ENCODE results near the gene NCAPG2.

Gene NCAPG2

DNA sequence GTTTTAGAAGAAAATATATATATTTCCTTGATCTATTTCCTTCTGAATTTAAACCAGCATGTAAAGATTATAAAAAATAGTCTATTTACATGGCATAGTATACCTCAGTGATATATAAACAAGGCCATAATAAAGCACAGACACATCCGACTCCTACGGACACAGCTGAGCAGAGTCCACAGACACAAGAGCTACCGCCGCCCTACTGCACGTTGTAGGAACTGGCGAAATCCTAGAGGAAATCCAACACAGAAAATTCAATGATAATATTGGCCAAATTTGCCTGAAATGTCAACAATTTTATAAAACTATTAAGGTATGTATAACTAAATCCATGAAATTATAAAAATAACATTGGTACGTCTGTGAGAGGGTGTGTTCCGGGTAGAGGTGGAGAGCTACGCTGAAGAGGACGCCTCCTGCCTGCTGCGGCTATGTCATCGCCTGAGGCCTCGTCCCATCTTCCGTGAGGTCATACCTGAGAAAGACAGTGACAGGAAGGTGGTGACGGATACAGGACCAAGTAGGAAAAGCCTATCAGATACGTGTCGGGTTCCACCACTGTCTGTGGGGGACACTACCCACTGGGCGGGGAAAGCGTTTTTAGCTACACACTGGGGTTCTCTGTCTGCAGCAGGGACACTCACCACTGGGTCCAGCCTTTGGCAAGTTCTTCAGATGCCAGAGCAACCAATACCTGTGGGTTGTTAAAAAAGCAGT is 29.3 kb upstream of the NCAPG2 start:
- no peak for DNase-seq

DNA sequence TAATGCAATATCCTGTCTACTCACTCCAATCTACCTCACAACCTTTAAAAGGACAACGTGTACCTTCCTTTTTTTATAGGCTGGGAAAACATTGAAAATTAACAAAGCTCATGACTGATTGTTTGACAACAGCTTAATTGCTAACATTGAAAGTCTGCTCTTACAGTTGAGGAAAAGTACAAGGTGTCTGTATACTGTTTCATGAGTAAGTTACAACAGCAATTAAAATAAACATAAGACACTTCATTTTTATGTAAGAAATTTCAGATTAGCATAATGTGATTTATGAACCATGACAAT is 28.6 kb upstream of the NCAPG2 start:
- DNase-seq = no peak

DNA sequence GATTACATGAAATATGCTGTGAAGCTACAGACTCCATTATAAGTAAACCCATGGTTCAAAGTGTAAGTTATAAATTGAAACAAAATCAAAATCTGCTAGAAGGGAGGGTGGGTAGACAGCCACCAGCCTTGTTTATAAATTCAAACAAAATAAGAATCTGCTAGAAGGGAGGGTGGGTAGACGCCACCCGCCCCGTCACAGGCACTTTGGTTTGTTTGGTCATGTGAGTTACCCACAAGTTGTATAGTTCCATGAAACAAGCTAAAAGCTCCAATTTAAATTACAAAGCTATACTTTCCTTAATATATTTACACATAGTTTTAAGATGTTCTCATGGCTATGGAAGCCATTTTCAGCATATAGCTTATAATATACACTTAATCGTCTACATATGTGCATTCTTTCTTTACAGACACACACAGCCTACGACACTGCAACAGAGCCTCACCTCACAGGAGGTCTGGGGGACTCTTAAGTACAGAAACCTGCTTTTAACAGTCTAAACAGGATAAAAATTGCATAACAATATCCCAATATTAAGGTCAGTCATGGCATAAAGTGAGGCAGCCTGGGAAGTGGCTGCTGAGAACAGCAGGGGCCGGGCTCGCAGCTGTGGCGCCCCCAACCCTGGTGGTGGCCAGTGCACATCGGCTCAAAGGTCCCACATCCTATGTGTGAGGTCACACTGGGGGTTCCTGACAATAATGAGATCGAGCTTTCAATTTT is 28.1 kb upstream of the NCAPG2 start:
- no peak for DNase-seq

DNA sequence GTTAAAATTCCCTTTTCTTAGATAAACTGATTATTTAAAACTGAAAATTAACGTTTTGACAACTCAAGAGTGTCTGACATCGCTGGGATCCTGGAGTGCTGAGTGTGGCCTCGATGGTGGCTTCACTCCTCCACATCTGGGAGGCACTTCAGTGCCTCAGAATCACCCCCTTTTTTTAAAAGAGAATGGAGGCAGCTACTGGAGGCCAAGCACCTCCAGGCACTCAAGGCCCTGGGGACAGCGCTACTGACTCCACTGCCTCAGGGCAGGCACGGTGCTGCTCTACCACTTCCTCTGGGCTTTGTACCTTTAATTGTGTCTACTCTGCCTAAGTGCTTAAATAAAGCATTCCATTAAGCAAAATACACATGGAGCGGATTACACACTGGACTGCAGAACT is 27.2 kb upstream of the NCAPG2 start:
- DNase-seq = no peak

DNA sequence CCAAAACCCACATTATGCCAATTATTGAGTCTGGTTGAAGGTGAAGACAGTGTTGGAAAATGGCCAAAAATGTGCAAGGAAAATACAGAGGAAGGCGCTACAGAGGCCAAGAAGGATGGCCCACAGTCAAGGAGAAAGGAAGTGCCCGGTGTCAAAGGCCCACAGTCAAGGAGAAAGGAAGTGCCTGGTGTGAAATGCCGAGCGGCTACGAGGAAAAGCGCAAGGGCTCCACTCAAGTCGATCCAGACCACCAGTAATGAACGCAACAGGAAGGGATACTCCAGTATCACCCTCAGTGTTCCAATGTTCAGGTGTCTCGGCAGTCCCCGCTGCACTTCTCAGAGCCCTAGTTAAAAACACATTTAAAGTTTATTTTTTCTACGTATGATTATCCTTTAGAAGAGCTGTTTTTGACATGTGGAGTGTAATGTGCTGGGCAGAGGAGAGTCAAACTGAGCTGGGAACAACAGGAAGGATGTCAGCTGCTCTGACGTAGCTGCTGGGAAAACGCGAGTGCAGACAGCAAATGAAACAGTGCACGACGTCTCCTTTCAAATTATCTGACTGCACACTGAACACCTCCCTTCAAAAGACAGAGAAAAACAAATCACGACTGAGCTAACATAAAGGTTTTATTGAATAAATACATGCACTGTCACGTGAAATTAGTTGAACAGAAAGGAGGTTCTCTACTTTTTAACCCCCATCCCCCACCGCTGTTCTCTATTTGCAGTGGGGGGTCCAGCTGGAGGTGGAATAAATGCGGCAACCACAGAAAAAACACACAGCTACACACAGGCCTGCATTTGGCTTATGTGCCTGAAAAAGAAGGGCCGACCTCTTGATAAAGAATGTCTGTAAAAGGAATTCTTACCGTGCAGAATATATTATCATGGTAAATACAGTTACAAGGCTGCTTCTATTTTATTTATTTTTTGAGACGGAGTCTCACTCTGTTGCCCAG is 26.1 kb upstream of the NCAPG2 start:
- DNase-seq = no peak

DNA sequence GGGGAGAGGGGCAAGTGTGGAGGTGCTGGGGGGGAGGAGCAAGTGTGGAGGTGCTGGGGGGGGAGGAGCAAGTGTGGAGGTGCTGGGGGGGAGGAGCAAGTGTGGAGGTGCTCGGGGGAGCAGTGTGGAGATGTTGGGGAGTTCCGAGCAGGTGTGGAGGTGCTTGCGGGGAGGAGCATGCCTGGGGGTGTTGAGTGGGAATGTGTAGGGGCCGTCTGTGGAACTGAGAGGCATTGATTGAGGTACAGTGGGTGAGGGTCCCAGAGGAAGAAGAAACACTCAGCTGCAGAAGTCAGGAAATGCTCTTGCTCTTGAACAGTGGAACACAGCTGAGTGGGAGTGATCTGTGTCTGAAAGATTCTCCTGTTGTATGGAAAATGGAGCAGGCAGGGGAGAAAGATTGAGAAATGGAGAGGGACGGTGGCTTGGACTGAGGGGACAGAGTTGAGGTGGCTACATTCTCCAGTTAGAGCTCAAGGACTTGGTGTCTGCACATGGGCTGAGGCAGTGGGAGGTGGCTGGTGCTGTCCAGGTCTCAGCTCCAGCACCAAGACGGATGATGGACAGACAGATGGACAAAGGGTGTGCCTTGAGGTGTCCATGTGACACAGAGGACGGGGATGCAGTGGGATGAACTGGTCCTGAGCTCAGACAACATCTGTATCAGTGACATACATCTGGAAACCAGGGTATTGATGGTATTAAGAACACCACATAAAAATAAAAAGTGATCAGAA is 25.2 kb upstream of the NCAPG2 start:
- no peak for DNase-seq

DNA sequence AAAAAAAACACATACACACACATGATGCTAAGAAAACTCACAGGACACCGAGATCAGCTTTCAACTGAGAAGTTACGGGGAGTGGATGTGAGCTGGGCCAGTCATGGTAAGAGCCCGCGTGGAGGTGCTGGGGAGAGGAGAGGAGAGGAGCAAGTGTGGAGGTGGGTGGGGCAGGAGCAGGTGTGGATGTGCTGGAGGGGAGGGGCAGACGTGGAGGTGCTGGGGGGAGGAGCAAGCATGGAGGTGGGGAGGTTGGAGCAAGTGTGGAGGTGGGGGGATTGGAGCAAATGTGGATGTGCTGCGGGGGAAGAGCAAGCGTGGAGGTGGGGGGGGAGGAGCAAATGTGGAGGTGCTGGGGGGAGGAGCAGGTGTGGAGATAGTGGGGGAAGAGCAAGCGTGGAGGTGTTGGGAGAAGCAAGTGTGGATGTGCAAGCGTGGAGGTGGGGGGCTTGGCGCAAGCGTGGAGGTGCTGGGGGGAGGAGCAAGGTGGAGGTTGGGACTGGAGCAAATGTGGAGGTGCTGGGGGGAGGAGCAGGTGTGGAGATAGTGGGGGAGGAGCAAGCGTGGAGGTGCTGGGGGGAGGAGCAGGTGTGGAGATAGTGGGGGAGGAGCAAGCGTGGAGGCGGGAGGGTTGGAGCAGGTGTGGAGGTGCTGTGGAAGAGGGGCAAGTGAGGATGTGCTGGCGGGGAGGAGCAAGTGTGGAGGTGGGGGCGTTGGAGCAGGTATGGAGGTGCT is 24.5 kb upstream of the NCAPG2 start:
- no peak for DNase-seq

DNA sequence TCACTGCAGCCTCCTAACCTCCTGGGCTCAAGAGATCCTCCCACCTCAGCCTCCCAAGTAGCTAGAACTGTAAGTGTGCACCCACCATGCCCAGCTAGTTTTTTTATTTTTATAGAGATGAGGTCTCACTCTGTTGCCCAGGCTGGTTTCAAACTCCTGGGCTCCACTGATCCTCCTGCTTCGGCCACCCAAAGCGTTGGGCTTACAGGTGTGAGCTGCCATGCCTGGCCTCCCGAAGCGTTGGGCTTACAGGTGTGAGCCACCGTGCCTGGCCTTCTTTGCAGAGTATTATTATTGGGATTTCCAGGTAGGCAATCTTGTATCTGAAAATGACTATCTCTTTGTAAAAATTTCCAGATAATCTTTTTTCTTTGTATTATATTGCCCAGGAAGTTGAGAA is 23.1 kb upstream of the NCAPG2 start:
- DNase-seq = no peak

DNA sequence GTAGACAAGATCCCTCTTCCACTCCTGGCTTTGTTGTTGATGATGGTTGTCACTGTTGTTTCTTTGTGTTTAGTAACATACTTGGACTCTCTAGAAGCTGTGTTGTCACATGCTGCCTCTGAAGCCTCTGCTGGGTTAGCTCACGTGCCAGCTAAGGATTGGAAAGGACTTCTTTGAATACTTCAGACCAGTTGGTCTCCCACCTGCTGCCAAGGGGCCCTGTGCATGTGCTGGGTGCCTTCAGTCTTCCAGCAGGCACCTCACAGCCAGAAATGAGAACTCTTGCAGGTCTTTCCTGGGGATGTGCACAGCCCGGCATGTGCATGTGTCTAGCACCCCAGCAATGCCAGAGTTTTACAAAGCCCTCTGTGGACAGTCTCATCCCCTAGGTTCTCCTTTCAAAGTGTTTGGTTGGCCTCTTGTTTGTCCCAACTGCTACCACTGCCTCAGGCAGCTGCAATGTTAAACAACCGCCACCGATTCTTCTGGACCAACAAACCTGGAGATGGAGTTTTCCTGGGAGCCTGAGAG is 21.7 kb upstream of the NCAPG2 start:
- DNase-seq = no peak

DNA sequence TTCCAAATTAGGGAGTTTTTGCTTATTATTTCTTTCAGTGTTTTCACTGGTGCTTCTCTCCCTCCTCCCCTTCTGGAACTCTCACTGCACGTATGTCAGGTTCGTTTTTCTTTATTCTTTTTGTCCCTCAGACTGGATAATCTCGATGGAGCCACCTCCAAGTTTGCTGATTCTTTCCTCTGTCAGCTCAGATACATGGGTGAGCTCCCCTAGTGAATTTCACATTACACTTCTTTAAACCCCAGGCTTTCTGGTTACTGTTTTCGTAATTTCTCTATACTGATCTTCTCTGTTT is 20.8 kb upstream of the NCAPG2 start:
- no peak for DNase-seq

DNA sequence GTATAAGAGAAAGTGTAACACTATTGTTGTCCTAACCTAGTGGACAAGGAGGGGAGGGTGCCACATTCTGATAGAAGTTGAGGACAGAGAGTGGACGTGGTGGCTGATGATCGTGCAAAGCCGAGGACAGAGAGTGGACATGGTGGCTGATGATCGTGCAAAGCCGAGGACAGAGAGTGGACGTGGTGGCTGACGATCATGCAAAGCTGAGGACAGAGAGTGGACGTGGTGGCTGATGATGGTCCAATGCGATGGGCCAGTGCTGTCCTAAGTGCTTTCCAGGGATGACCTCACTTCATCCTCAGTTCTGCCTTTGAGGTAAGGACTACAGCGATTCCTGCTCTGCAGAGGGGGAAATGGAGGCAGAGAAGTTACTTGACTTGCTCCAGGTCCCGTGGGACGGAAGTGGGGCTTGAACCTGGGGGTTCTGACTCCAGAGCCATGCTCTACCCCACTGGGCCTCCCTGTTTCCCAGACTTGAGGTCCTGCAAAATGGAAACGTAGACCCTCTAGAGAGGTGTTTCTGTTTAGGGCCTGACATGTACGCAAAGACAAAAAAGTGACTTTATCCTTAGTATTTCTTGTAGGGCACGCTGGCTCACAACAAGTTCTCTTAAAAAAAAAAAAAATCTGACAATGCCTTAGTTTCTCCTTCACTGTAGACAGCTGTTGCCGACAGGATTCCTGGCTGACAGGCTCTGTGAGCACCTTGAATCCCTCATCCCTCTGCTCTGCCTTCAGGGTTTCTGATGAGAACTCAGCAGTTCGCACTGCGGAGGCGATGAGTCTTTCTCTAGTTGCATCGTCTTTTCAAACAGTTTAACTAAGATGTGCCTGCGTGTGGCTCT is 20.3 kb upstream of the NCAPG2 start:
- DNase-seq = no peak

DNA sequence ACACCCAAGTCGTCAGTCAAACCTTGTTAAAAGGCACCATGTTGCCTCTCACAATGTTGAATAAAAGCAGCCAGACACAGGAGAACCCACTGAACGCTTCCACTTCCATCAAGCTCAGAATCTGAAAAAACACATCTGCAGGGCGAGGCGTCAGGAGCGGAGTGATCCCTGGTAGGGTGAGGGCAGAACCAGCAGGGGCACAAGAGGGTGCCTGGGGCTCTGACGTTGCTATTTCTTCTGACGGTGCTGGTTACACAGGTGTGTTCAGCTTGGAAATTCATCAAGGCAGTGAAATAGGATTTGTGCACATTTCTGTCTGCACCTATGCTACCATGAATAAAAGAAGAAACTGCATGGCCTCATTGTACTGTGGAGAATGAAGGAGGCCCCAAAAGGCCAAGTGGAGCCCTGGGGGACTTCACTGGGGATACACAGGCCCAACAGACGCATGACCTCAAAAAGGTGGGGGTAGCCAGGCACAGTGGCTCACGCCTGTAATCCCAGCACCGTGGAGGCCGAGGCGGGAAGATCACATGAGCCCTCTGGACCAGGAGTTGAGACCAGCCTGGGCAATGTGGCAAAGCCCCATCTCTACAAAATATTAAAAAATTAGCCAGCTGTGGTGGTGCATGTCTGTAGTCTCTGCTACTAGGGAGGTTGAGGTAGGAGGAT is 19.2 kb upstream of the NCAPG2 start:
- DNase-seq = no peak

DNA sequence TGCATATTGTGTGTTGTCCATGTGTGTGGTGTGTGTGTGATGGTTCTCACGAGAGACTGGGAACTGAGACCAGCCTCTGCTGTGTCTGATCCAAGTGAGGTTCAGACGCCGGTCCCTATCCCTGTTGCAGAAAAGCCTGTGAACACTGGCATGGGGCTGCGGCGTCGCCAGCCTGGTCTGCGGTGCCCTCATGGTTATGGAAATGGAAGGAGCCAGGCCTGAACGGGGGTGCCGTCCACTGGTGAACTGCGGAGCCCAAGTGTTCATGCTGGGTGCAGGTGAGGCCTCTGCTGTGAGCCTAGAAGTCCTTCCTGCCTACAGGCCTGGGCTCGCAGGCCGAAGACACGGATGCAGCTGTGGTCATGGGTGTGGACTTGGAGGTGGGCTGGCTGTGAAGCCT is 18.7 kb upstream of the NCAPG2 start:
- no peak for DNase-seq

DNA sequence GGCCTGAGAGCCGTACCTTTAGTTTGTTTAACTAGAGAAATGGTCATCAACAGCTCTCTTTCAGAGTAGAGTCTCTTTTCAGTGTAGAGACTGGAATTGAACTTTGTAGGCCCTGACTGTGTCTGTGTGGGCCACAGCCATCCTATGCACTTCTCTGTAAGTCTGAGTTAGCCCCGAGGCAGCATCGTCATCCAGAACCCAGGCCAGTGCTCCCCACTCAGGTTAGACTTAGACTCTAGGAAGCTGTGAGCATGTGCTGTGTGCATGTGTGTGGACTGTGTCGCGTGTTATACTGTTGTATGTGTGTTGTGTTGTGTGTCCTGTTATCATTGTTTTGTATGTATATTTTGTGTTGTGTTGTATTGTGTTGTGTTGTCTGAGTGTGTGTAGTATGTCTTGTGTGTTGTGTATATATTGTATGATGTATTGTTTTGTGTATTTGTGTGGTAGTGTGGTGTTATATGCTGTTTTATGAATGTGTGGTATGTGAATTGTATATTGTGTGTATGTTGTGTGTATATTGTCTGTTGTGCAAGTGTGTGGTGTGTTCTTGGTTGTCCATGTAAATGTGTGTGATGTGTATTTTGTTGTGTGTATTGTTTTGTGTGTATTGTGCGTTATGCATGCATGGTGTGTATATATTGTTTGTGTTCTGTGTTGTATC is 18.1 kb upstream of the NCAPG2 start:
- no peak for DNase-seq

DNA sequence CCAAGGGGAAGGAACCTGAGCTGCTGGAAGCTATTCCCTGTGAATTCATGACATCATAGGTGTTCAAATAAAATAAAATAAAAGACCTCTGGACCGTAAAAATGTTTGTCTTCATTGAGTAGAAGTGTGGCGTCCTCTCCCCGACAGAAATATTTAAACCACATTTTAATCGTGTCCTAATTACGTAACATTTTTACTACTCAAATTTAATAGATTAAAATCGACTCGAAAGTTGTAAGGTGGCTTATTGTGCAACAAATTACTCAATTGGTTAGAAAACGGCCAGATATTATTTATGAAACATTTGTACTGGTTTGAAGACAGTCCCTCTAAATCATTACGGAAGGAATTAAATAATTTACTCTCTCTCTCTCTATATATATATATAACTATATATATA is 15.5 kb upstream of the NCAPG2 start:
- no peak for DNase-seq

DNA sequence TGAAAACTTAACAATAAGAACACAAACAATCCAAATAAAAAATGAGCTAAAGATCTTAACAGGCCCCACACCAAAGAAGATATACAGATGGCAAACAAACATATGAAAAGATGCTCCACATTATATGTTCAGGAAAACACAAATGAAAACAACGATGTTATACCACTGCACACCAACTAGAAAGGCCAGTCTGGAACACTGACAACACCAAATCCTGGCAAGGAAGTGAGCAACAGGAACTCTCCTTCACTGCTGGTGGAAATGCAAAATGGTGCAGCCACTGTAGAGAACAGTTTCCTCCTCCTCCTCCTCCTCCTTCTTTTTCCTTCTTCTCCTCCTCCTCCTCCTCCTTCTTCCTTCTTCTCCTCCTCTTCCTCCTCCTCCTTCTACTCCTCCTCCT is 12.2 kb upstream of the NCAPG2 start:
- no peak for DNase-seq

DNA sequence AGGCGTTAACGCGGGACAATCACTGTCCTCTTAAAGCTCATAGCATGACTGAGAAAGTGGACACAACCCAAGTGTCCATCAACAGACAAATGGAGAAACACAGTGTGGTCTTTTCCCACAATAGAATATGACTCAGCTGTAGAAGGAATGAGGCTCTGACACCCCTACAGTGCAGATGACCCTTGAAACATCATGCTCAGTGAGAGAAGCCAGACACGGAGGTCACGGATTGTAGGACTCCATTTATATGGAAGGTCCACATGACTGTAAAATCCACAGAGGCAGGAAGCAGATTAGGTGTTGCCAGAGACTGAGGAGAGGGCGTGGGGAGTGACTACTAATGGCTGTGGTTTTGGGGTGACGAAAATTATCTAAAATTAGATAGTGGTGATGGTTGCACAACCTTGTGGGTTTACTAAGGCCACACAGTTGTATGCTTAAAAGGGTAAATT is 6.1 kb upstream of the NCAPG2 start:
- peak; percentile 90 for DNase-seq

DNA sequence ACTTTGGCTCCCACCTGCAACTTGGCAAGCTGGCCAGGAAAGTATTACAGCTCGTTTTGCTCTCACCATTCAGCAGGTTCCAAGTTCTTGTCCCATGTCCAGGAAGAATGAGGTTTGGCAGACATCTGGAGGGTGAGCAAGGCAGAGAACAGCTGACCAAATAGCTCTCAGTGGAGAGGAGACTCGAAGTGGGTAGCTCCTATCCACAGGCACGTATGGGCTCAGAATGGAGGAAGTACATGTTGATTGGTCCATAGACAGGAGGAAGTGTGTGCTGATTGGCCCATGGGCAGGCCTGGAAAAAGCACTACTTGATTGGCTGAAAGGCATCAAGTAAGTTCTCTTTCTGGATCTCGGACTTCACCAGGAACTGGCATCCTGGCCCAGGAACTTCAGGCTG is 3.0 kb upstream of the NCAPG2 start:
- DNase-seq = no peak

DNA sequence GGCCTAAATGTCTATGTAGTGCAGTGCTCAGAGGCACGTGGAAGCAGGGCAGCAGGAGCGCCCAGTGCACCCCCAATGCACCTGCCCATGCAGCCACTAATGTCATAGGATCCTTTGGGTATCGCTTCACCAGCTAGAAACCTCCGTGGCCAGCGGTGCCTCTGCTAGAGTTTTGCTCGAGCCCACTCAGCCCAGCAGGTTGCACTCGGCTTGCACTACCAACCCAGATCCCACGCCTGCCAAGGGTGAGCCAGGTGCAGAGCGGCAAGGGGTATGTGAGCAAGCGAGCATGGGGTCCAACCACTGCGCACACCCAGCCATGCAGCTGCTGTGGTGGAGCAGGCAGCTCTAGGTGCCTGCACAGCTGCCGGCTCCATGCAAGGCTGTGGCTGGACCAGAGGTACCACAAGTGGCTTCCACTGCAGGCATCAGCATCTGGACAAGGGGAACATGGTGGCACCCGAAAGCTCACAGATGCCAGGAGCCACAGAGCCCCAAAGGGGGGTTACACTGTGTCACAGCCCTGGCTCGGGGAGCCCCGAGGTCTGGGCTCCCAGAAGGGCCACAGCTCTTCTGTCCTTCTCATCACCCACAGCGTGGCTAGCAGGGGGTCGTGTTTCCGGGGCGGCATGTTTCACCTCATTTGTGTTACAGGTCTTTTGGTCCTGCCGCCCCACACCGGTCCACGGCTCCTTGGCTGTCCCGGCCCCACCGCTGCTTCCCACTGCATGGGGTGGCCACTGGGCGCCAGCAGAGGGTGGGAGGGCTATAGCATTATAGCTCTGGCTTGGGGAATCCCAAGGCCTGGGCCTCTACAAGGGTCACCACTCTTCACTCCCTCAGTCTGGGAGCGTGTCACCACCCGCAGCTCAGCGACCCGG is 2.3 kb upstream of the NCAPG2 start:
- DNase-seq = no peak
